Activated naive CD4-positive, alpha-beta T cell treated with anti-CD3 and anti-CD28 coated beads, Interleukin-2, amount 50 U/mL, for 24 hours (primary cell): Measurements from ENCODE around the gene CWH43.
"Not testable (repeated sequence)": the region's sequence is repeated elsewhere in the genome, so short reads cannot be mapped to it uniquely, and the experiment has no call there.

Experiments used
- H3K27ac Mint-ChIP-seq: one replicate; pipeline ENCODE4 v1.8.0; 2021; ENCODE audit warnings: mild to moderate bottlenecking, mixed read lengths
- H3K27me3 Mint-ChIP-seq: one replicate; pipeline ENCODE4 v1.8.0; 2021; ENCODE audit warnings: mixed read lengths
- H3K36me3 Mint-ChIP-seq: one replicate; pipeline ENCODE4 v1.8.0; 2021; ENCODE audit warnings: mixed read lengths
- H3K4me1 Mint-ChIP-seq: one replicate; pipeline ENCODE4 v1.8.0; 2021; ENCODE audit warnings: mixed read lengths
- H3K4me3 Mint-ChIP-seq: one replicate; pipeline ENCODE4 v1.8.0; 2021; ENCODE audit warnings: mild to moderate bottlenecking, mixed read lengths
- H3K9me3 Mint-ChIP-seq: one replicate; pipeline ENCODE4 v1.8.0; 2021; ENCODE audit warnings: mixed read lengths

Gene CWH43

GRCh38 chr4:48963042-48963679, 22.9 kb upstream of the CWH43 start:
- H3K4me1 Mint-ChIP-seq, result no peaks in the 10 kb centered on the region
- no peaks in the 10 kb centered on the region for H3K27me3 Mint-ChIP-seq
- no peak overlapping the region for H3K4me3 Mint-ChIP-seq
- no peaks in the 10 kb centered on the region for H3K9me3 Mint-ChIP-seq
- H3K27ac Mint-ChIP-seq, result no peak overlapping the region
- no peaks in the 10 kb centered on the region for H3K36me3 Mint-ChIP-seq

DNA sequence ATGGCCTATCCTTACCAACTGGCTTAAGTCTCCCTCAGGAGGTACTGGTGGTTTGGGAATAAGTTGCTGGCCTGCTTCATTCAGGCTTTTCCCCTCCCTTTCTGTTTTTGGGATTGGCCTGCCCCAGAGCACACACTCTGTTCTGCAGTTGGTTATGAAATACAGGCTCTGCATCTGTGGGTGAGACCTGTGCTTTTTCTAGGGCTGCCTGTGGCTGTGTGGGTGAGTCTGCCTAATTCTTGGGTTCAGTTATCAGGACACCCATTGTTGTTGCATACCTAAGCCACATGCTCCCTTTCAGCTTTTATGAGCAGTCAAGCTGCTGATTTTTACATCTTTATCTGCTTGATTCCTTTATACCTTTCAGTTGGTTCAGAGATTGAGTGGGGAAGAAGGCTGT, 19.0 kb upstream of the CWH43 start:
- Mint-ChIP-seq H3K9me3 (no peaks in the 10 kb centered on the region), H3K27me3 (no peaks in the 10 kb centered on the region), H3K4me1 (no peaks in the 10 kb centered on the region), H3K27ac (no peak overlapping the region), H3K36me3 (no peaks in the 10 kb centered on the region), H3K4me3 (no peak overlapping the region)

- Mint-ChIP-seq H3K4me3 (no peak overlapping the region), H3K36me3 (no peaks in the 10 kb centered on the region), H3K27me3 (no peaks in the 10 kb centered on the region), H3K4me1 (no peaks in the 10 kb centered on the region), H3K27ac (no peak overlapping the region), H3K9me3 (no peaks in the 10 kb centered on the region)
These were observed 18.4 kb upstream of the CWH43 start for GRCh38 chr4:48967631-48968030.

GRCh38 chr4:48968814-48969213, 17.3 kb upstream of the CWH43 start:
- Mint-ChIP-seq H3K4me1 (no peaks in the 10 kb centered on the region), H3K9me3 (no peaks in the 10 kb centered on the region), H3K27ac (no peak overlapping the region), H3K27me3 (peaks cover 2% of the 10 kb centered on the region), H3K36me3 (no peaks in the 10 kb centered on the region), H3K4me3 (no peak overlapping the region)

- Mint-ChIP-seq H3K4me1 (no peaks in the 10 kb centered on the region), H3K4me3 (no peak overlapping the region), H3K27ac (no peak overlapping the region), H3K9me3 (no peaks in the 10 kb centered on the region), H3K27me3 (peaks cover 2% of the 10 kb centered on the region), H3K36me3 (no peaks in the 10 kb centered on the region)
These were observed 15.6 kb upstream of the CWH43 start for GRCh38 chr4:48970471-48970921.

- H3K4me3 Mint-ChIP-seq, result no peak overlapping the region
- H3K4me1 Mint-ChIP-seq, result no peaks in the 10 kb centered on the region
- no peak overlapping the region for H3K27ac Mint-ChIP-seq
- peaks cover 6% of the 10 kb centered on the region for H3K27me3 Mint-ChIP-seq
- no peaks in the 10 kb centered on the region for H3K36me3 Mint-ChIP-seq
- H3K9me3 Mint-ChIP-seq, result no peaks in the 10 kb centered on the region
These were observed 11.0 kb upstream of the CWH43 start for GRCh38 chr4:48974979-48975640.

GRCh38 chr4:48976041-48976440, 10.0 kb upstream of the CWH43 start:
- no peaks in the 10 kb centered on the region for H3K36me3 Mint-ChIP-seq
- no peaks in the 10 kb centered on the region for H3K4me1 Mint-ChIP-seq
- no peak overlapping the region for H3K27ac Mint-ChIP-seq
- H3K27me3 Mint-ChIP-seq, result peaks cover 6% of the 10 kb centered on the region
- H3K9me3 Mint-ChIP-seq, result no peaks in the 10 kb centered on the region
- H3K4me3 Mint-ChIP-seq, result no peak overlapping the region

GRCh38 chr4:48979914-48980579, 6.0 kb upstream of the CWH43 start:
- Mint-ChIP-seq H3K4me1 (no peaks in the 10 kb centered on the region), H3K9me3 (peaks cover 13% of the 10 kb centered on the region), H3K27me3 (peaks cover 25% of the 10 kb centered on the region)

GRCh38 chr4:48984005-48984404, 2.1 kb upstream of the CWH43 start:
- H3K27ac Mint-ChIP-seq, H3K36me3 Mint-ChIP-seq, H3K4me1 Mint-ChIP-seq, H3K4me3 Mint-ChIP-seq: not testable (repeated sequence)
- Mint-ChIP-seq H3K27me3 (peaks cover 40% of the 10 kb centered on the region), H3K9me3 (peaks cover 13% of the 10 kb centered on the region)

More at GRCh38 chr4:48979914-48980579, 6.0 kb upstream of the CWH43 start:
- H3K36me3 Mint-ChIP-seq, result no peaks in the 10 kb centered on the region
- H3K4me3 Mint-ChIP-seq, result no peak overlapping the region
- no peak overlapping the region for H3K27ac Mint-ChIP-seq

- H3K27ac Mint-ChIP-seq, result no peak overlapping the region
- H3K9me3 Mint-ChIP-seq, result peaks cover 13% of the 10 kb centered on the region
- H3K36me3 Mint-ChIP-seq, result no peaks in the 10 kb centered on the region
- no peaks in the 10 kb centered on the region for H3K4me1 Mint-ChIP-seq
- H3K27me3 Mint-ChIP-seq, result peaks cover 44% of the 10 kb centered on the region
- no peak overlapping the region for H3K4me3 Mint-ChIP-seq
These were observed 486 bp upstream of the CWH43 start for GRCh38 chr4:48985602-48985975.

GRCh38 chr4:48986654-48987164, 634 bp downstream of the CWH43 start:
- peaks cover 45% of the 10 kb centered on the region for H3K27me3 Mint-ChIP-seq
- no peaks in the 10 kb centered on the region for H3K4me1 Mint-ChIP-seq
- H3K27ac Mint-ChIP-seq, result no peak overlapping the region
- H3K4me3 Mint-ChIP-seq, result no peak overlapping the region
- H3K9me3 Mint-ChIP-seq, result peaks cover 13% of the 10 kb centered on the region
- no peaks in the 10 kb centered on the region for H3K36me3 Mint-ChIP-seq

- H3K4me3 Mint-ChIP-seq, result no peak overlapping the region
- H3K27ac Mint-ChIP-seq, result no peak overlapping the region
- no peaks in the 10 kb centered on the region for H3K9me3 Mint-ChIP-seq
- no peaks in the 10 kb centered on the region for H3K4me1 Mint-ChIP-seq
- no peaks in the 10 kb centered on the region for H3K36me3 Mint-ChIP-seq
- peaks cover 31% of the 10 kb centered on the region for H3K27me3 Mint-ChIP-seq
These were observed 3.6 kb downstream of the CWH43 start for GRCh38 chr4:48989461-48990203.

DNA sequence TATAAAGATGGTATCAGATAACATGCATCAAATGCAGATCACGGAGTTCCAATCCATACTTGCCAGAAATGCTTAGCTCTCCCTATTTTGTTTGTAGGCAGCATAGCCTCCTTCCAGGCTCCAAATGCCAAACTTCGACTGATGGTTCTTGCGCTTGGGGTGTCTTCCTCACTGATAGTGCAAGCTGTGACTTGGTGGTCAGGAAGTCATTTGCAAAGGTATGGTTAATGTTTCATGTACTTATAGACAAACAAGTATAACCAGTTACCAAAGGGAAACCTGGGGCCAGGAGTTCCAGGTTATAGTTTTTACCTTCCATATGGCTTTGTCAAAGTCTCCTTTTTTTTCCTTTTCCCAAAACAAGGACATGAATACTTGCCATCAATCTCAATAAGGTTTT, 5.3 kb downstream of the CWH43 start:
- no peak overlapping the region for H3K4me3 Mint-ChIP-seq
- H3K27me3 Mint-ChIP-seq, result peaks cover 28% of the 10 kb centered on the region
- H3K4me1 Mint-ChIP-seq, result no peaks in the 10 kb centered on the region
- no peak overlapping the region for H3K27ac Mint-ChIP-seq
- H3K9me3 Mint-ChIP-seq, result no peaks in the 10 kb centered on the region
- no peaks in the 10 kb centered on the region for H3K36me3 Mint-ChIP-seq

- Mint-ChIP-seq H3K4me1 (no peaks in the 10 kb centered on the region), H3K27me3 (peaks cover 15% of the 10 kb centered on the region), H3K4me3 (no peak overlapping the region), H3K36me3 (no peaks in the 10 kb centered on the region), H3K9me3 (no peaks in the 10 kb centered on the region), H3K27ac (no peak overlapping the region)
These were observed 11.9 kb downstream of the CWH43 start for GRCh38 chr4:48997962-48998361.

DNA sequence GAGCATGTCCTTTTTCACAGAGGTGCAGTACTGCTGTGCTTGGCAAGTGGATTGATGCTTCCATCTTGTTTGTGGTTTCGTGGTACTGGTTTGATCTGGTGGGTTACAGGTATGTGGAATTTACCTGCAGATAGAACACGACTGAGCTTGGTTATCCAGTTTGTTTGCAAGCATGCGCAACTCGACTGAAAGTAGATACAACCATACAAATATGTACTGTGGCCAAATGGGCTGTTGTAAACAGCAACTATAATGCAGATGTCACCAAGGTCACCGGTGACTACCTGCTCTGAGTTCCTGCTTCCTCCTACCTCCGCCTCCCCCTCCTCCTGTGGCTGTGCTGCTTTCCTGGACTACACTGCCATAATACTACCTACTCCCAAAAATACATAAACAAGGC, 12.4 kb downstream of the CWH43 start:
- H3K9me3 Mint-ChIP-seq, result no peaks in the 10 kb centered on the region
- H3K27me3 Mint-ChIP-seq, result peaks cover 15% of the 10 kb centered on the region
- no peak overlapping the region for H3K27ac Mint-ChIP-seq
- no peaks in the 10 kb centered on the region for H3K4me1 Mint-ChIP-seq
- H3K4me3 Mint-ChIP-seq, result no peak overlapping the region
- H3K36me3 Mint-ChIP-seq, result no peaks in the 10 kb centered on the region
